Gastrocnemius medialis (tissue), 4 donors: ENCODE measurements around the gene CHST10.

Experiments
- CTCF ChIP-seq, 5 experiments: fragments of 450-650 bp in 3 of 5; fragments of 200-600 bp in 2 of 5; sonication (generic) in 2 of 5; IDR thresholded peaks in 4 of 5; conservative IDR thresholded peaks in 1 of 5; 1 replicate in 4 of 5; 2 replicates in 1 of 5; pipeline ENCODE4 v1.5.1; 2016 to 2019; ENCODE audit warnings: antibody characterized with exemption in 5 of 5, mild to moderate bottlenecking in 3 of 5, moderate library complexity in 3 of 5
- POLR2A ChIP-seq, 2 donors: fragments of 450-650 bp; IDR thresholded peaks; one replicate each; pipeline ENCODE4 v1.6.1; 2017; ENCODE audit warnings: antibody characterized with exemption in 2 of 2, mild to moderate bottlenecking in 2 of 2, moderate library complexity in 2 of 2

- TF ChIP-seq CTCF (IDR thresholded peaks at IDR 0.05 in 4 of 5, conservative IDR thresholded peaks at IDR 0.05 in 1 of 5) (no peak), POLR2A (IDR thresholded peaks at IDR 0.05) (no peak)
Measured at GRCh38 chr2:100399714-100400113, 17.8 kb downstream of the CHST10 start.
